ENCODE measurements around the gene BLM. TPM values are rescaled to one million over a fixed set of nuclear protein-coding genes. Genes with fewer than 3 reads are reported as not detected.

Gene BLM
- 0.33 and 6.4 TPM in 2 replicates for total RNA-seq

DNA sequence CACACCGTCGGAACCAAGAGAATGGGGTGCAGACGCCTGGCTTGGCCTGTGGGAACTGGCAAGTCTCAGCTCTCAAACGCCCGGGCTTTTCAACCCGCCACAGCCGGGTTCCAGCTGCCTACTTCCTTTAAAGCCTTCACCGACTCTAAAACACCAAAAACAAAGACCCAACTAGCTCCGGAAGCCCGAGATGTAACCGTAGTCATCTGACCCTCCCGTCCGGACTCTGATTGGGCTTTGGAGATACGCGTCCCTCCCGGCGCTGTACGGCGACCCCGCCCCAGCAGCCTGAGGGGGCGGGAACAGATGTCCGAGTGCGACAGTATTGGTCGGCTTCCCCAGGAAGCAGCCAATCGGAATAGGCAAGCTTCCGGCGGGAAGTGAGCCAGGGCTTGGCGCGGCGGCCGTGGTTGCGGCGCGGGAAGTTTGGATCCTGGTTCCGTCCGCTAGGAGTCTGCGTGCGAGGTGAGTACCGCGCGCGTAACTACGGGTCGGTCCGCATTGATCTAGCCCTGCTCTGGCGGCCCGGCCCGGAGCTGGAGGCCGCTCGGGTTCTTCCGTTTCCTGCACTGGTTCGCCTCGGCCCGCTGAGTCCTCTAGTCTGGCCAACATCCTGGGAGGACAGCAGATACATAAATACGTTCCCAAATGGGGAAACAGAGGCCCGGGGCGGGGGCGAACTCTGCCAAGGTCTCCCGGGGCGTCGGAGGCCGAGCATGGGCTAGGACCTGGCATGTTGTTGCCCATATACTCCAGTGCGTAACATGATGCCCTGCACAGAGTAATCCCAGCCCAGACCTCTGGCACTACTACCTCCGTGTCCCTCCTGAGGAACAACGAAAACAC, at the start of gene BLM:
Gene BLM (plus strand): TSS at position 371 of the 846 bp plus-strand sequence. CDS start 30,047 bp downstream, outside the sequence.

Other genes with a start within 250 kb of the BLM start
- gene CRTC3, start 187.4 kb upstream of the BLM start, total RNA-seq = 12.4 and 17.7 TPM in 2 replicates
- gene FURIN, start 151.2 kb downstream of the BLM start, total RNA-seq = 36.7 and 45.2 TPM in 2 replicates
- 38.7 and 63.0 TPM in 2 replicates for gene FES, start 167.2 kb downstream of the BLM start, total RNA-seq
- gene MAN2A2, start 186.0 kb downstream of the BLM start, total RNA-seq = 13.2 and 27.1 TPM in 2 replicates
- gene HDDC3, start 215.2 kb downstream of the BLM start, total RNA-seq = 18.9 and 25.2 TPM in 2 replicates
- gene UNC45A, start 217.9 kb downstream of the BLM start, total RNA-seq = 110 and 131 TPM in 2 replicates
- gene RCCD1, start 237.5 kb downstream of the BLM start, total RNA-seq = 15.0 and 17.7 TPM in 2 replicates

Data from smooth muscle cell of trachea (primary cell).